Mesenteric fat pad (tissue), 1 donor: Measurements from ENCODE around the gene ZNF570. TPM values are rescaled to one million over a fixed set of nuclear protein-coding genes. Genes with fewer than 3 reads are reported as not detected.
A peak's percentile ranks its signal among the peaks of the same experiment; 100 is the strongest.

Experiments used
- DNase-seq: peaks from one replicate; pipeline ENCODE4 v3.0.0-alpha.2; 2020; ENCODE audit warnings: low spot score
- long read RNA-seq: library from polyadenylated mRNA; unstranded; transcript quantifications from one replicate; pipeline ENCODE4 v2.0.0, GENCODE V29; 2020
- total RNA-seq: library from RNA; stranded (reverse); fragmentation: NEBNext Ultra II Directional; extraction: Animal tissue kit (Norgen Biotek cat#: 25700); gene quantifications from one replicate; pipeline ENCODE4 v1.2.1, GENCODE V29; 2021
- donor health status: DM: yes; HTN: yes; CAD: no.

ZNF570 gene
- total RNA-seq, result 5.2 TPM
- long read RNA-seq, full-length matches to known transcripts, result 2 of 6 reads
- long read RNA-seq, partial matches to known transcripts, result 0 of 6 reads
- long read RNA-seq, other reads (novel, unspliced or antisense), result 4 of 6 reads

DNA sequence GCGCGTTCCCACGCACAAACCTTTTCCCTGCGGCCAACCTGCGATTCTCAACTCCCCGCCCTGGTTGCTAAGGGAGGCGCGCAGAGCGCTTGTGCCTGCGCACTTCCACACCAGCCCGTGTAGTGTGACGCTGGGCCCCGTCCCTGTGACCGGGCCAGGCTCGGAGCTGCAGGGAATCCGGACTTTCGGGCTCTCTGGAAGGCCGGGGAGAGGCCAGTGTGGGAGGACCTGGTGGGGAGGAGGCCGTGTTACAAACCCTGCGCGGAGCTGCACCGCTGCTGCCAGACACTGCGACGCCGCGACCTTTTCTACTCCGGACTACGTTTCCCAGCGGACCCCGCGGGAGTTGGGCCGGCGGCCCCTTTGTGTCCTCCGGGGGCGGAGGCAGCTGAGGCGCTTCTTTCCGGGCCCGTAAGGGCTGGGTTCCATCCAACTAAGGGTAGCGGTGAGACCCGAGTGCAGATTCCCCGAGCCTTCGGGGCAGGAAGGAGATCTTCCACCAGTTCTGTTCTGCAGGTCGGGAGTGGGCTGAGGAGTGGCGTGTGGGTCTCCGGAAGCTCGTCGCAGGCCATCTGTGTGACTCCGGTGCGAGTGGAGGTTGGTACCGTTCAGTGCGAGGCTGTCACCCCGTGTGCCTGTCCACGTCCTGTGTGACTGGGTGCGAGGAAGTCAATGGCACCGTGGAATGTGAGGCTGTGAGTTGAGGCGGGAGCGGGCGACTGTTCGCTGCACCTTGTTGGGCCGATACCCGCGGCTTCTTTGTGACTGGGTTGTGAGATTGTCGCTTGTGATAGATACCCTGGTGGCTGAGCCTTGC is at the start of gene ZNF570:
Gene ZNF570, plus strand, starts transcription at position 396 of the 817 bp plus-strand sequence. CDS start 999 bp downstream, outside the sequence.
- peak; percentile 96 for DNase-seq

- DNase-seq, result no peak
These were observed 16.5 kb upstream of the ZNF570 start for GRCh38 chr19:37452500-37453245.

GRCh38 chr19:37466277-37466797 is 2.8 kb upstream of the ZNF570 start:
- no peak for DNase-seq

DNA sequence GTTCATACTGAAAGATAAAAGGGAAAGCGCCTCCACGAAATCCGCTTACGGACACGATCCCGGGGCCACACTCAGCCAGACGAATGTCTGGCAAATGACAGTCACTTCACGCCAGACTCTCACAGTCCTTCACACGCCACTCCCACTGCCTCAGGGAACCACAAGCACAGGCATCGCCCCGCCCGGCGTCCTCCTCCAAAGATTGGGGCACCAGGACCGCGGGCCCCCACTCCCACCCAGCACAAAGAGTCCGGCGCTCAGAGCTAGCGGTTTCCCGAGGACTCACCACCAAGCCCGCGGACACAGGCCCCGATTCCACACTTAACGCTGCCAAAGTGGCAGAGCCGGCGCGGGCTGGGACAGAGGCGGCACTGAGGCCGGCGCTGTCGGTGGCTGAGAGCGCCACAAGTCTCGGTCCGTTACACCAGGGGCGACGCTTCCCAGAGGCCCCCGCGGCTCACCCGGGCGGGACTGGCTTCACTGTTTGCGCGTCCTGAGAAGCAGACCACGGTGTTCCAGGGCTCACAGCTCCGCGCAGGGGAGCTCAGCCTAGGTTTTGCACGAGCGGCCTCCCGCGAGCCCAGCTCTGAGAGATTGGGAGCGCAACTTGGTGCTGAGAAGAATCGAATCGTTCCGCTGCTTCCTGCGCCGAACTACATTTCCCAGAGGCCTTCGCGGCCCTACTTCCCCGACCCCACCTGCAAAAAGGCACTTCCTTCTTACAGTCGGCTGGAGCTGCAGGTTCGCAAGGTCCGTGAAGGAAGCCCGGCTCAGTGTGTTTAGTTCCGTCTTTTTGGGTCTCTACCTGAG is 2.2 kb upstream of the ZNF570 start, which contains the start of gene ZNF569:
Gene ZNF569, minus strand, starts transcription at position 647 of the 810 bp plus-strand sequence. CDS start 22,523 bp downstream, outside the sequence.
- DNase-seq, result peak; percentile 93

GRCh38 chr19:37467608-37468090 is 1.5 kb upstream of the ZNF570 start:
- no peak for DNase-seq

DNA sequence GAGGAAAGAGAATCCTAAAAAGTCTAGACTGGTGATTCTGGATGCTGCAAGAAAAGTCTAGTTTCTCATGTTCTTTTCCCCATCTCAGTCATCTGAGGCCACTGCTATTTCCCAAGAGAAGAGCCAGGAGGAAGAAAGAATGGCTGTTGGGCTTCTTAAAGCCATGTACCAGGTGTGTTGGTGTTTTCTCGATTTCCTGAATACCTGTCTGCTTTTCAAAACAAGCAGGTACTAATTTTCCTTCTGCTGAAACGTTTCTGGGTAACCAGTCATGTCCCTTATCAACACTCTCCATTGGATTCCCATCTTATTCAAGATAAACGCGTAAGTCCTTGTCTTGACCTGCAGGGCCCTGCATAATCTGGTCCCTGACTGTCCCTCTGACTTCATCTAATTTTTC is 1.1 kb downstream of the ZNF570 start:
- no peak for DNase-seq

DNA sequence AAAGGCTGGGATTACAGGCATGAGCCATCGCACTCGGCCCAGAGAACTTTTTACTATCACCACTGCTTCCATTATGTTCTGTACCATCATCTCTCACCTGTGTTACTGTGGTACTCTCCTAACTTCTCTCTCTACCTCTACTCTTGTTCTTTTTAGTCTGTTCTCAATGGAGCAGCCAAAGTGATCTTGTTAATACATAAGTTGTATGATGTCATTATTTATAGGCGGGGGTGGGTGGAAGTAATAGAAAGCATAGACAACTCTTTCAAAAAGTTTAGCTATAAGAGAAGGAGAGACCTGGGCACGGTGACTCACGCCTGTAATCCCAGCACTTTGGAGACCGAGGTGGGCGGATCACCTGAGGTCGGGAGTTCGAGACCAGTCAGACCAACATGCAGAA is 3.0 kb downstream of the ZNF570 start:
- DNase-seq, result no peak

GRCh38 chr19:37484406-37485168 is 15.4 kb downstream of the ZNF570 start:
- no peak for DNase-seq

DNA sequence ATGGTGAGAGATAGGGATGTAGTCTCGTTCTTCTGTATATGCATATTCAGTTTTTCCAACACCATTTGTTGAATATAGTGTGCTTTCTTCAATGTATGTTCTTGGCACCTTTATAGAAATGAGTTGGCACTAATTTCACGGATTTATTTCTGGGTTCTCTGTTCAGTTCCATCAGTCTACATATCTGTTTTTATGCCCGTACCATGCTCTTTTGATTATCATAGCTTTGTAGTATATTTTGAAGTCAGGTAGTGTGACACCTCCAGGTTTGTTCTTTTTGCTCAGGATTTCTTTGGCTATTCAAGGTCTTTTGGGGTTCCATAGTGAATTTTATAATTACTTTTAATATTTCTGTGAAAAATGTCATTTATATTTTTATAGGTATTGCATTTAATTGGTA is 23.1 kb downstream of the ZNF570 start:
- no peak for DNase-seq

DNA sequence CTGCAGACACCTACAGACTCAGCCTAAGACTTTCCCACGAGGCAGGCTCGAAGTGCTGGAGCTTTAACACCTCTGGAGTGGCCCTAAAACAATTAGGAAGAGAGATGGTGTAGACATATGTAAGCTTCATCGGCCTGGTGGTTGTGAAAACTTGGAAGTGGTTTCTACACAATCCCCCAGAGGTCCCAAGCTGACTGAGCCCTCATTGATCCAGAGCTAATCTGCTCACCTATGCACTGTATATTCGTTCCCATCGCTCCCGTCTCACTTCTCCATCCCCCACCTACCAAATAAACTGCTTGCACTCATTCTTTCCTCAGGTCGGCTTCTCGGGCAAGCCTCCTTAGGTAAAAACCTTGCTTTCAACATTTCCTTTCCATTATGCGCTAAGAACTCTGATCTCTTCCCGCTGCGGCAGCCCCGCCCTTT is 36.8 kb downstream of the ZNF570 start:
- no peak for DNase-seq

- no peak for DNase-seq
These were observed 37.4 kb downstream of the ZNF570 start, which contains the start of gene ZNF793 for GRCh38 chr19:37506387-37507166. Gene ZNF793, plus strand, starts transcription at chr19:37506939. Its CDS starts 16,501 bp downstream, at chr19:37523440.

DNA sequence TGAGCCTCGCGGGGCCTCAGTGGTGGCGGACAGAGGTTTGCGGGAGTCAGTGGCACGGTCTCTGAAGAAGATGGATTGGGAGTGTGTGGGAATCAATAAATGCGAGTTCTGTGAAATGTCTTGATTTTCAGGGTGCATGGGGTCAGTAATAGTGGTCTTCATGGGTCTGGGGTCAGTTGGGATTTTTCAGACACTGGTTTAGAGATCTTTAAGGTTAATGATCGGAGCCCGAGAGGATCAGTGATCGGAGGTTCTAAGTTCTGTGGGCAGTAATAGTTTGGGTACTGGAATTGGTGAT is 38.0 kb downstream of the ZNF570 start:
- no peak for DNase-seq

DNA sequence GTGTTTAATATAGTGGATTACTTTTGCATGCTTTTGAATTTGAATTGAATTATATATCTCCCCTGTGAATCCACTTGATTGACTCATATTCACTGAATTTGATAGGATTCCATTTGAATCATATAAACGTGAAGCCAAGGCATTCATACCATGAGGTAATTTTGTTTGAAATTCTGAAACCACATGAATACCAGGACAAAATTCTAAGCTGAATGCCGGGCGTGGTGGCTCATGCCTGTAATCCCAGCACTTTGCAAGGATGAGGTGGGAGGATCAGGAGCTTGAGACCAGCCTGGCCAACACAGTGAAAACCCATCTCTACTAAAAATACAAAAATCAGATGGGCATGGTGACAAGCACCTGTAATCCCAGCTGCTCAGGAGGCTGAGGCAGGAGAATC is 42.0 kb downstream of the ZNF570 start:
- DNase-seq, result no peak

GRCh38 chr19:37511821-37512220 is 42.7 kb downstream of the ZNF570 start:
- DNase-seq, result no peak

GRCh38 chr19:37513397-37513796 is 44.2 kb downstream of the ZNF570 start:
- no peak for DNase-seq

DNA sequence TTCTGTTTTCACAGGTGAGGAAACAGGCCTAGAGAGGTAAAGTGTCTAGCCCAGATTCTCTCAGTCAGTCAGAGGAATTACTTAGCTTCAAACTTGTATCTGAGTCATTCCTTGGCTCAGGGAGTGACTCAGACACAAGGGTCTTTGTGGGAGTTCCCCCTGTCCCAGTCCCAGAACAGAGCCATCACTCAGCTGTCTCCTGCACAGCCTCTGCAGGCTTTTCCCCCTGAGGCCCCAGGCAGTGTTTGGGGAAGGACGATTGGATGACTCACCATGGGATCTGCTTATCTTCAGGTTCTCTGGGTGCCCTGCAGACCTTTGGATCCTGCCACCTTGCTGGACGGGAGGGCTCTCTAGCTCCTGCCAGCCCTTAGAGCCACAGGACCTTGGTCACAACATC is 50.7 kb downstream of the ZNF570 start:
- DNase-seq, result no peak

DNA sequence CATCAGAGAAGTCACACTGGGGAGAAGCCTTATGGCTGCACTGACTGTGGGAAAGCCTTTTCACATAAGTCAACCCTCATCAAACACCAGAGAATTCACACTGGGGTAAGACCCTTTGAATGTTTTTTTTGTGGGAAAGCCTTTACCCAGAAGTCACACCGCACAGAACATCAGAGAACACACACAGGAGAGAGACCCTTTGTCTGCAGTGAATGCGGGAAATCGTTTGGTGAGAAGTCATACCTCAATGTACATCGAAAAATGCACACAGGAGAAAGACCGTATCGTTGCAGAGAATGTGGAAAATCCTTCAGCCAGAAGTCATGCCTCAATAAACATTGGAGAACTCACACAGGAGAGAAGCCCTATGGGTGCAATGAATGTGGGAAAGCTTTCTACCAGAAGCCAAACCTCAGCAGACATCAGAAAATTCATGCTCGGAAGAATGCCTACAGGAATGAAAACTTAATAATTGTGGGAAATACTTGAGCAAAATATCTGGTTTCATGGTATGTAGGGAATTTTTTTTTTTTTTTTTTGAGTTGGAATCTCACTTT is 68.3 kb downstream of the ZNF570 start:
- no peak for DNase-seq
